Spinal cord (tissue), 10 donors: ENCODE data around the gene LRP1. TPM values are rescaled to one million over a fixed set of nuclear protein-coding genes. Genes with fewer than 3 reads are reported as not detected.
"Not testable (repeated sequence)": the region's sequence is repeated elsewhere in the genome, so short reads cannot be mapped to it uniquely, and the experiment has no call there.

Source experiments
- DNase-seq, 6 donors: peaks; one replicate each; pipeline versions ENCODE4 v3.0.0 to v3.0.0-alpha.2; 2013 to 2015; ENCODE audit warnings: low spot score in 6 of 6, low read depth in 4 of 6
- H3K27ac ChIP-seq: one replicate; pipeline ENCODE4 v1.5.1; 2013; ENCODE audit warnings: low read depth, low read length, control low read depth
- H3K27me3 ChIP-seq: one replicate; pipeline ENCODE4 v1.6.1; 2013; ENCODE audit warnings: low read length; ENCODE audit not compliant: control insufficient read depth, insufficient read depth
- H3K36me3 ChIP-seq: one replicate; pipeline ENCODE4 v1.6.1; 2013; ENCODE audit warnings: low read length; ENCODE audit not compliant: control insufficient read depth, insufficient read depth
- H3K4me1 ChIP-seq: one replicate; pipeline ENCODE4 v1.6.1; 2013; ENCODE audit warnings: low read length; ENCODE audit not compliant: control insufficient read depth, insufficient read depth
- H3K4me3 ChIP-seq: one replicate; pipeline ENCODE4 v1.5.1; 2013; ENCODE audit warnings: low read depth, low read length, control low read depth
- H3K9me3 ChIP-seq: one replicate; pipeline ENCODE4 v1.6.1; 2013; ENCODE audit warnings: low read length; ENCODE audit not compliant: control insufficient read depth, insufficient read depth
- WGBS: methylation state at CpG from one replicate; pipeline ENCODE4 v1.1.5; 2013; ENCODE audit warnings: missing lambda C conversion rate; ENCODE audit not compliant: insufficient coverage; 5-methylcytosine and 5-hydroxymethylcytosine counted together
- polyA plus RNA-seq, 2 donors: library from polyadenylated mRNA; unstranded; fragments of 120-200 nt; gene quantifications; one replicate each; pipeline ENCODE4 v1.2.1, GENCODE V29; 2013; ENCODE audit not compliant: insufficient read length in 2 of 2
- total RNA-seq, 2 donors: library from RNA; depleted of rRNA in 1 of 2; stranded (reverse); fragments of 120-200 nt in 1 of 2; fragments of >200 nt in 1 of 2; gene quantifications; one replicate each; pipeline versions ENCODE4 v1.2.3 to v1.2.4, GENCODE V29; 2013 to 2014
- donor health status: healthy.

LRP1 gene
- total and polyA plus RNA-seq, 4 donors: 182 to 319 (median 239) TPM

GRCh38 chr12:57112492-57113294, 15.6 kb upstream of the LRP1 start:
- Histone ChIP-seq H3K4me1 (peaks cover 25% of the 10 kb centered on the region), H3K4me3 (peak overlapping the region; percentile 51), H3K9me3 (no peaks in the 10 kb centered on the region), H3K27me3 (no peaks in the 10 kb centered on the region), H3K36me3 (no peaks in the 10 kb centered on the region), H3K27ac (peak overlapping the region; percentile 98)
- no peak for DNase-seq
- 62% methylated on average over 7 of the region's 9 CpGs for WGBS

- Histone ChIP-seq H3K4me3 (no peak overlapping the region), H3K27me3 (no peaks in the 10 kb centered on the region), H3K9me3 (no peaks in the 10 kb centered on the region), H3K27ac (no peak overlapping the region), H3K36me3 (no peaks in the 10 kb centered on the region), H3K4me1 (peaks cover 6% of the 10 kb centered on the region)
- DNase-seq: no peak
- 87% methylated on average over 5 of the region's 5 CpGs for WGBS
Measured at GRCh38 chr12:57116580-57117281, 11.6 kb upstream of the LRP1 start.

- no peak for DNase-seq
- Histone ChIP-seq H3K27me3 (no peaks in the 10 kb centered on the region), H3K36me3 (no peaks in the 10 kb centered on the region), H3K4me3 (no peak overlapping the region), H3K27ac (no peak overlapping the region), H3K9me3 (no peaks in the 10 kb centered on the region), H3K4me1 (no peaks in the 10 kb centered on the region)
- WGBS: no CpG with 5 or more reads among the region's 1 CpG
Measured at GRCh38 chr12:57118711-57119271, 9.5 kb upstream of the LRP1 start.

GRCh38 chr12:57119294-57120085, 8.8 kb upstream of the LRP1 start:
- H3K36me3 ChIP-seq: no peaks in the 10 kb centered on the region
- no peak overlapping the region for H3K27ac ChIP-seq
- no peaks in the 10 kb centered on the region for H3K9me3 ChIP-seq
- no peak overlapping the region for H3K4me3 ChIP-seq
- no peak for DNase-seq
- H3K4me1 ChIP-seq: no peaks in the 10 kb centered on the region
- WGBS: no CpG with 5 or more reads among the region's 5 CpGs
- no peaks in the 10 kb centered on the region for H3K27me3 ChIP-seq

GRCh38 chr12:57120718-57121117, 7.6 kb upstream of the LRP1 start:
- not testable (repeated sequence) for H3K27me3 ChIP-seq, H3K9me3 ChIP-seq, DNase-seq, H3K4me1 ChIP-seq, H3K4me3 ChIP-seq, H3K27ac ChIP-seq, H3K36me3 ChIP-seq
- 97% methylated on average over 9 of the region's 11 CpGs for WGBS

- no peak overlapping the region for H3K27ac ChIP-seq
- no peak overlapping the region for H3K4me3 ChIP-seq
- no peaks in the 10 kb centered on the region for H3K36me3 ChIP-seq
- H3K4me1 ChIP-seq: peaks cover 17% of the 10 kb centered on the region
- H3K9me3 ChIP-seq: no peaks in the 10 kb centered on the region
- DNase-seq: no peak
- no peaks in the 10 kb centered on the region for H3K27me3 ChIP-seq
- no CpG with 5 or more reads among the region's 2 CpGs for WGBS
Measured at GRCh38 chr12:57123813-57124212, 4.5 kb upstream of the LRP1 start.

- no peaks in the 10 kb centered on the region for H3K36me3 ChIP-seq
- peak in 2 of 6 donors; percentile 91 for DNase-seq
- peaks cover 18% of the 10 kb centered on the region for H3K4me1 ChIP-seq
- no peaks in the 10 kb centered on the region for H3K9me3 ChIP-seq
- 7% methylated on average over 9 of the region's 10 CpGs for WGBS
- no peaks in the 10 kb centered on the region for H3K27me3 ChIP-seq
- no peak overlapping the region for H3K4me3 ChIP-seq
- H3K27ac ChIP-seq: no peak overlapping the region
Measured at GRCh38 chr12:57124261-57124877, 3.9 kb upstream of the LRP1 start.

GRCh38 chr12:57126061-57126460, 2.2 kb upstream of the LRP1 start:
- no peaks in the 10 kb centered on the region for H3K27me3 ChIP-seq
- H3K27ac ChIP-seq: no peak overlapping the region
- H3K4me1 ChIP-seq: peaks cover 33% of the 10 kb centered on the region
- DNase-seq: no peak
- no peaks in the 10 kb centered on the region for H3K36me3 ChIP-seq
- no peaks in the 10 kb centered on the region for H3K9me3 ChIP-seq
- no peak overlapping the region for H3K4me3 ChIP-seq
- 97% methylated on average over 5 of the region's 11 CpGs for WGBS

- Histone ChIP-seq H3K4me1 (peaks cover 37% of the 10 kb centered on the region), H3K27me3 (no peaks in the 10 kb centered on the region), H3K27ac (peak overlapping the region; percentile 97), H3K9me3 (no peaks in the 10 kb centered on the region), H3K4me3 (no peak overlapping the region), H3K36me3 (no peaks in the 10 kb centered on the region)
- WGBS: 45% methylated on average over 7 of the region's 7 CpGs
- DNase-seq: no peak
Measured at GRCh38 chr12:57126561-57126960, 1.7 kb upstream of the LRP1 start.
